Astrocyte (in vitro differentiated cells and primary cell): Measurements from ENCODE around the gene THRAP3.

Experiments used
- CTCF ChIP-seq: IDR thresholded peaks from 2 replicates; pipeline ENCODE4 v1.5.1; 2011; ENCODE audit warnings: low read depth, mild to moderate bottlenecking, inconsistent platforms, low read length, moderate library complexity; ENCODE audit not compliant: insufficient read depth
- EZH2 ChIP-seq: IDR thresholded peaks from 2 replicates; pipeline ENCODE4 v1.6.1; 2012; ENCODE audit warnings: mild to moderate bottlenecking, low read length, inconsistent platforms; ENCODE audit not compliant: insufficient read depth

GRCh38 chr1:36306210-36306901 is 82.1 kb downstream of the THRAP3 start, which contains the start of gene SH3D21:
- TF ChIP-seq CTCF (no peak), EZH2 (no peak)
